ENCODE measurements around the gene MAP2.

- TF ChIP-seq, protein P1, sequence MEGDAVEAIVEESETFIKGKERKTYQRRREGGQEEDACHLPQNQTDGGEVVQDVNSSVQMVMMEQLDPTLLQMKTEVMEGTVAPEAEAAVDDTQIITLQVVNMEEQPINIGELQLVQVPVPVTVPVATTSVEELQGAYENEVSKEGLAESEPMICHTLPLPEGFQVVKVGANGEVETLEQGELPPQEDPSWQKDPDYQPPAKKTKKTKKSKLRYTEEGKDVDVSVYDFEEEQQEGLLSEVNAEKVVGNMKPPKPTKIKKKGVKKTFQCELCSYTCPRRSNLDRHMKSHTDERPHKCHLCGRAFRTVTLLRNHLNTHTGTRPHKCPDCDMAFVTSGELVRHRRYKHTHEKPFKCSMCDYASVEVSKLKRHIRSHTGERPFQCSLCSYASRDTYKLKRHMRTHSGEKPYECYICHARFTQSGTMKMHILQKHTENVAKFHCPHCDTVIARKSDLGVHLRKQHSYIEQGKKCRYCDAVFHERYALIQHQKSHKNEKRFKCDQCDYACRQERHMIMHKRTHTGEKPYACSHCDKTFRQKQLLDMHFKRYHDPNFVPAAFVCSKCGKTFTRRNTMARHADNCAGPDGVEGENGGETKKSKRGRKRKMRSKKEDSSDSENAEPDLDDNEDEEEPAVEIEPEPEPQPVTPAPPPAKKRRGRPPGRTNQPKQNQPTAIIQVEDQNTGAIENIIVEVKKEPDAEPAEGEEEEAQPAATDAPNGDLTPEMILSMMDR (IDR thresholded peaks at IDR 0.05; ENCODE audit: low read depth, low read length), result no peak
- TF ChIP-seq POLR2A (IDR thresholded peaks at IDR 0.05; ENCODE audit: extremely low read depth, insufficient read length), result no peak
Observed at GRCh38 chr2:209495855-209496585, 72.2 kb downstream of the MAP2 start.
